ENCODE results near the gene PI4KB. TPM values are rescaled to one million over a fixed set of nuclear protein-coding genes. Genes with fewer than 3 reads are reported as not detected.

Gene PI4KB
- total RNA-seq, 1 donor from 2014 or later, result 54.7 TPM

GRCh38 chr1:151265446-151266236 lies 61.6 kb downstream of the PI4KB start:
- Mint-ChIP-seq H3K4me3 (ENCODE audit: unreplicated experiment) (no peak overlapping the region), H3K27ac (ENCODE audit: unreplicated experiment) (no peak overlapping the region), H3K9me3 (ENCODE audit: low read depth) (no peaks in the 10 kb centered on the region), H3K27me3 (ENCODE audit: low read depth) (no peaks in the 10 kb centered on the region), H3K4me1 (ENCODE audit: low read depth) (no peaks in the 10 kb centered on the region), H3K36me3 (ENCODE audit: low read depth) (peaks cover 32% of the 10 kb centered on the region)
- no peak for TF ChIP-seq CTCF (IDR thresholded peaks at IDR 0.05)
- DNase-seq (ENCODE audit: low spot score), result no peak

- Mint-ChIP-seq H3K36me3 (ENCODE audit: low read depth) (peaks cover 4% of the 10 kb centered on the region), H3K4me1 (ENCODE audit: low read depth) (peaks cover 28% of the 10 kb centered on the region), H3K27ac (ENCODE audit: unreplicated experiment) (no peak overlapping the region), H3K4me3 (ENCODE audit: unreplicated experiment) (no peak overlapping the region), H3K9me3 (ENCODE audit: low read depth) (no peaks in the 10 kb centered on the region), H3K27me3 (ENCODE audit: low read depth) (no peaks in the 10 kb centered on the region)
- no peak for DNase-seq (ENCODE audit: low spot score)
- TF ChIP-seq CTCF (IDR thresholded peaks at IDR 0.05), result no peak
Observed at GRCh38 chr1:151259351-151259750, 67.9 kb downstream of the PI4KB start.

GRCh38 chr1:151255381-151255780 lies 71.8 kb downstream of the PI4KB start:
- no peaks in the 10 kb centered on the region for H3K36me3 Mint-ChIP-seq (ENCODE audit: low read depth)
- DNase-seq (ENCODE audit: low spot score), result no peak
- no peak for TF ChIP-seq CTCF (IDR thresholded peaks at IDR 0.05)
- H3K4me1 Mint-ChIP-seq (ENCODE audit: low read depth), result peaks cover 31% of the 10 kb centered on the region
- no peaks in the 10 kb centered on the region for H3K9me3 Mint-ChIP-seq (ENCODE audit: low read depth)
- H3K27ac Mint-ChIP-seq (ENCODE audit: unreplicated experiment), result peak overlapping the region; percentile 99
- H3K27me3 Mint-ChIP-seq (ENCODE audit: low read depth), result no peaks in the 10 kb centered on the region
- peak overlapping the region; percentile 96 for H3K4me3 Mint-ChIP-seq (ENCODE audit: unreplicated experiment)

GRCh38 chr1:151254217-151255213 lies 72.7 kb downstream of the PI4KB start, which contains the start of gene PSMD4:
Gene PSMD4, plus strand, starts transcription at chr1:151254734. Its CDS starts 49 bp downstream, at chr1:151254783.
- Mint-ChIP-seq H3K4me3 (ENCODE audit: unreplicated experiment) (peak within 1 kb of the TSS; percentile 96), H3K4me1 (ENCODE audit: low read depth) (peaks cover 31% of the 10 kb centered on the region), H3K27ac (ENCODE audit: unreplicated experiment) (peak within 1 kb of the TSS; percentile 99), H3K36me3 (ENCODE audit: low read depth) (peaks cover 2% of the 10 kb centered on the region), H3K27me3 (ENCODE audit: low read depth) (no peaks in the 10 kb centered on the region), H3K9me3 (ENCODE audit: low read depth) (no peaks in the 10 kb centered on the region)
- peak; percentile 33 for TF ChIP-seq CTCF (IDR thresholded peaks at IDR 0.05)
- peak; percentile 96 for DNase-seq (ENCODE audit: low spot score)

Data from chondrocyte (in vitro differentiated cells).